ENCODE results near the gene FGFRL1.

FGFRL1 gene

GRCh38 chr4:1075809-1076699 lies 64.6 kb downstream of the FGFRL1 start:
- no peak for DNase-seq (ENCODE audit: low spot score)

Data from CD4-positive, alpha-beta T cell treated with Interleukin-15 for 4 hours (primary cell).